DMS153 treated with DMSO at 0.1 percent for 48 hours (cell line): ENCODE results near the gene ATL3.
"Not testable (repeated sequence)": the region's sequence is repeated elsewhere in the genome, so short reads cannot be mapped to it uniquely, and the experiment has no call there.

Source experiments
- DNase-seq: peaks from one replicate; lab custom pipeline; 2025; ENCODE audit not compliant: unreplicated experiment; lab: John Stamatoyannopoulos, UW

The ATL3 gene

GRCh38 chr11:63590024-63590788, 81.0 kb downstream of the ATL3 start:
- DNase-seq = no peak

GRCh38 chr11:63589000-63589399, 82.2 kb downstream of the ATL3 start:
- no peak for DNase-seq

- DNase-seq = no peak
These were observed 84.6 kb downstream of the ATL3 start for GRCh38 chr11:63586451-63587166.

- DNase-seq = no peak
These were observed 87.9 kb downstream of the ATL3 start for GRCh38 chr11:63583357-63583677.

- not testable (repeated sequence) for DNase-seq
These were observed 90.0 kb downstream of the ATL3 start for GRCh38 chr11:63581224-63581623.

GRCh38 chr11:63578882-63579281, 92.3 kb downstream of the ATL3 start:
- not testable (repeated sequence) for DNase-seq

- no peak for DNase-seq
These were observed 96.1 kb downstream of the ATL3 start for GRCh38 chr11:63574856-63575602.
